Measurements from ENCODE around the gene ZNF428. TPM values are rescaled to one million over a fixed set of nuclear protein-coding genes. Genes with fewer than 3 reads are reported as not detected.
A peak's percentile ranks its signal among the peaks of the same experiment; 100 is the strongest.
"Not testable (repeated sequence)": the region's sequence is repeated elsewhere in the genome, so short reads cannot be mapped to it uniquely, and the experiment has no call there.

The ZNF428 gene
- polyA plus RNA-seq, 4 donors = 16.8 to 43.2 (median 25.3) TPM

DNA sequence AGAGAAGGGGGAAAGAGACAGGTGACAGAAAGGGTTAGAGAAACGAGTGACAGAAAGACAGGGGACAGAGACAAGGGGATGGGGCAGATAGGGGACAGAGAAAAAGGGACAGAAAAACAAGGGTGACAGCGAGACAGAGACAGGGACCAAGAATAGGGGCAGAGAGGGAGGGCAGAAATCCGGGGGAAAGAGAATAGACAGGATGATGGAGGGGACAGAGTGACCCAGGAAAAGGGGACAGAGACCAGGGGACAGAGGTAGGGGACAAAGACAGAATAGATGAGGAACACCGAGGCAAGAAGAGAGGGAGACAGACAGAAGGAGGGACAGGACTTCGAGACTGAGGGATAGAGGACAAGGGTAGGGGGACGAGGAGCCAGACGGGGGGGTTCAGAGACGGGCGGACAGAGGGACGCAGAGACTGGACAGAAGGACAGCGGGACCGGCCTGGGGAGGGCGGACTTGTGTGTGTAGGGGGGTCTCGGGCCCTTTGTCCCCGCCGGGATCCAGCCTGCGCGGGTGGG, 19.6 kb upstream of the ZNF428 start:
- Histone ChIP-seq H3K4me3 (ENCODE audit: low read depth in 1 of 3, low read length in 3 of 3) (peak overlapping the region; percentile 21 to 65 (median 33)), H3K36me3 (ENCODE audit: control insufficient read depth in 3 of 3, insufficient read depth in 2 of 3, low read depth in 1 of 3, low read length in 3 of 3) (no peaks in the 10 kb centered on the region), H3K4me1 (ENCODE audit: control insufficient read depth in 3 of 3, insufficient read depth in 2 of 3, low read depth in 1 of 3, low read length in 2 of 3) (peaks cover 0 to 15% (median 0%) of the 10 kb centered on the region in 3 donors), H3K27me3 (ENCODE audit: control insufficient read depth in 3 of 3, insufficient read depth in 3 of 3, low read length in 3 of 3) (peaks cover 0 to 28% (median 8%) of the 10 kb centered on the region in 3 donors), H3K27ac (ENCODE audit: low read depth in 1 of 3, low read length in 2 of 3) (no peak overlapping the region), H3K9me3 (ENCODE audit: control insufficient read depth in 2 of 2, insufficient read depth in 1 of 2, low read depth in 1 of 2, low read length in 1 of 2) (no peaks in the 10 kb centered on the region)
- DNase-seq (no peak), FAIRE-seq (no peak)
- WGBS, 3 donors = 9 to 14% (median 11%) methylated on average over 10 to 18 of the region's 18 CpGs

DNA sequence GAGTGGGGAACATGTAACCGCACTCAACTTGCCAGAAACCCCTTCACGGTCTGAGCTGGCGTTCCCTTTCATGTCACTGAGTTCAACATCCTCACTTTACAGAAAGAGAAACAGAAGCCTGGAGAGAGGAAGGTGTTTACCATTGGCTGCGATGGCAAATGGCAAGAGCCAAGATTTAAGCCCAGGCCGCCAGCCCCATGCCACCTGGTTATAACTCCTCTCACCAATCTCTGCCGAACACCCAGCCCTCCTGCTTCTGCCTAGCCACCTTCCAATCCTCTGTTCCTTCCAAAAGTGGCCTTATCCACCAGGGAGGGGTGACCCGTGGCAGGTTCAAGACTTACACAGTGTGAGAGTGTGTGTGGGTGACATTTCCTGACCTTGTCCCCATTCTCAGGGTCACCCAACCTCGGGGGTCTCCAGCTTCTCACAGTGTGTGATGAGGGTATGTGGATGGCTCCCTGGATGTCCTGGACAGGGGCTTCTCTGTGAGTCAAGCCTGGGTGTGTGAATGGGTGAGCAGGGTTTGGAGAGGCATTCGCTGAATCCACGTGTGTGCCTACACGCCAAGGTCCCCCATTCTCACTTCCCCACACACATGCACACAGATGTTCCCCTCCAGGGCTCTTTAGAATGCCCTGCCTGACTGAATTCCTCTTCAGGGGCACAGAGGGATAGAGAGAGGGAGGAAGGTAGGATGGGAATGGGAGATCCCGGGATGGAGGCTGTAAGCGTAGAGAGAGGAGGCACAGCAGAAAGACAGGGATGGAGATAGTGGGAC, 19.0 kb upstream of the ZNF428 start:
- Histone ChIP-seq H3K4me3 (ENCODE audit: low read depth in 1 of 3, low read length in 3 of 3) (peak overlapping the region in 1 of 3 donors; percentile 21), H3K36me3 (ENCODE audit: control insufficient read depth in 3 of 3, insufficient read depth in 2 of 3, low read depth in 1 of 3, low read length in 3 of 3) (no peaks in the 10 kb centered on the region), H3K27ac (ENCODE audit: low read depth in 1 of 3, low read length in 2 of 3) (no peak overlapping the region), H3K9me3 (ENCODE audit: control insufficient read depth in 2 of 2, insufficient read depth in 1 of 2, low read depth in 1 of 2, low read length in 1 of 2) (no peaks in the 10 kb centered on the region), H3K27me3 (ENCODE audit: control insufficient read depth in 3 of 3, insufficient read depth in 3 of 3, low read length in 3 of 3) (peaks cover 0 to 28% (median 8%) of the 10 kb centered on the region in 3 donors), H3K4me1 (ENCODE audit: control insufficient read depth in 3 of 3, insufficient read depth in 2 of 3, low read depth in 1 of 3, low read length in 2 of 3) (peaks cover 0 to 15% (median 0%) of the 10 kb centered on the region in 3 donors)
- no peak for DNase-seq
- WGBS, 3 donors = 75 to 77% (median 77%) methylated on average over 13 of the region's 13 CpGs
- no peak for FAIRE-seq

DNA sequence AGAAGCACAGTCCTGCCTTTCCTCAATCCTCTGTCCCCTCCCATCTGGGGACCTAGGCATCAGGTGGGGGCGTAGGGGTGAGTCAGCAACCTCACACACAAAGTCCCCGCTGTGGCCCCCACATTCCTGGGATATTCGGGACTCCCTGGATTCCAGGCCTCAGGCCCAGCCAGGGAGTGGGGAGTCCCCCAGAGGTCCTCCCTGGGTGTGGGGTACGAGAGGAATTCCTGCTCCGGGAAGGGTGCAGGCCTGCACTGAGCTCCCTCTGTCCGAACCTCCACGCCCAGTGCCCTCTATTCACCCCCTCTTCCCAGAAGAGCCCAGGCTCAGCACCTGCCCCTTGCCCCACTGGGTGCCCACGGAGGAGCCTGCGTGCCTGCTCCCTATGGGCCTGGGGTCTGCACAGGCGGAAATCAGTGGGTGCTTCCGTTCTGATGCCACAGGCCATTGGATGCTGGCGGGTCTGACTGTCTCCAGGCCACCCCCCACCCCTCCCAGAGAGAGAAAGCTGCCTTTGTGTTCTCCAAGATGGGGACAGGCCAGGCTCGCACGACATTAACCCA, 16.8 kb upstream of the ZNF428 start:
- no peak overlapping the region for H3K4me3 ChIP-seq (ENCODE audit: low read depth in 1 of 3, low read length in 3 of 3)
- 74 to 81% (median 78%) methylated on average over 14 of the region's 14 CpGs for WGBS, 3 donors
- no peak overlapping the region for H3K27ac ChIP-seq (ENCODE audit: low read depth in 1 of 3, low read length in 2 of 3)
- peaks cover 0 to 22% (median 8%) of the 10 kb centered on the region in 3 donors for H3K27me3 ChIP-seq (ENCODE audit: control insufficient read depth in 3 of 3, insufficient read depth in 3 of 3, low read length in 3 of 3)
- no peaks in the 10 kb centered on the region for H3K9me3 ChIP-seq (ENCODE audit: control insufficient read depth in 2 of 2, insufficient read depth in 1 of 2, low read depth in 1 of 2, low read length in 1 of 2)
- H3K36me3 ChIP-seq (ENCODE audit: control insufficient read depth in 3 of 3, insufficient read depth in 2 of 3, low read depth in 1 of 3, low read length in 3 of 3) = no peaks in the 10 kb centered on the region
- no peak for FAIRE-seq
- peak in 1 of 2 donors; percentile 24 for DNase-seq
- peaks cover 0 to 15% (median 0%) of the 10 kb centered on the region in 3 donors for H3K4me1 ChIP-seq (ENCODE audit: control insufficient read depth in 3 of 3, insufficient read depth in 2 of 3, low read depth in 1 of 3, low read length in 2 of 3)

DNA sequence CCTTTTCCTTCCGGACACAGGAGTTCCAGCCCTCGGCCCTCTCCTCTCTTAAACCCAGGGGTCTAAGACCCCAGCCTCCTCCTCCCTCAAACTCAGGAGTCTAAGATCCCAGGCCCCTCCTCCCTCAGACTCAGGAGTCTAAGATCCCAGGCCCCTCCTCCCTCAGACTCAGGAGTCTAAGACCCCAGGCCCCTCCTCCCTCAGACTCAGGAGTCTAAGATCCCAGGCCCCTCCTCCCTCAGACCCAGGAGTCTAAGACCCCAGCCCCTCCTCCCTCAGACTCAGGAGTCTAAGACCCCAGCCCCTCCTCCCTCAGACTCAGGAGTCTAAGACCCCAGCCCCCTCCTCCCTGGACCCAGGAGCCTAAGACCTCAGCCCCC, 16.1 kb upstream of the ZNF428 start:
- DNase-seq; H3K27ac ChIP-seq (ENCODE audit: low read depth in 1 of 3, low read length in 2 of 3); FAIRE-seq; H3K9me3 ChIP-seq (ENCODE audit: control insufficient read depth in 2 of 2, insufficient read depth in 1 of 2, low read depth in 1 of 2, low read length in 1 of 2); H3K36me3 ChIP-seq (ENCODE audit: control insufficient read depth in 3 of 3, insufficient read depth in 2 of 3, low read depth in 1 of 3, low read length in 3 of 3): not testable (repeated sequence)
- Histone ChIP-seq H3K27me3 (ENCODE audit: control insufficient read depth in 3 of 3, insufficient read depth in 3 of 3, low read length in 3 of 3) (peaks cover 0 to 20% (median 8%) of the 10 kb centered on the region in 3 donors), H3K4me3 (ENCODE audit: low read depth in 1 of 3, low read length in 3 of 3) (peak overlapping the region in 1 of 3 donors; percentile 37), H3K4me1 (ENCODE audit: control insufficient read depth in 3 of 3, insufficient read depth in 2 of 3, low read depth in 1 of 3, low read length in 2 of 3) (peaks cover 0 to 15% (median 0%) of the 10 kb centered on the region in 3 donors)
- WGBS, 3 donors = 50 to 72% (median 55%) methylated on average over 2 of the region's 2 CpGs

DNA sequence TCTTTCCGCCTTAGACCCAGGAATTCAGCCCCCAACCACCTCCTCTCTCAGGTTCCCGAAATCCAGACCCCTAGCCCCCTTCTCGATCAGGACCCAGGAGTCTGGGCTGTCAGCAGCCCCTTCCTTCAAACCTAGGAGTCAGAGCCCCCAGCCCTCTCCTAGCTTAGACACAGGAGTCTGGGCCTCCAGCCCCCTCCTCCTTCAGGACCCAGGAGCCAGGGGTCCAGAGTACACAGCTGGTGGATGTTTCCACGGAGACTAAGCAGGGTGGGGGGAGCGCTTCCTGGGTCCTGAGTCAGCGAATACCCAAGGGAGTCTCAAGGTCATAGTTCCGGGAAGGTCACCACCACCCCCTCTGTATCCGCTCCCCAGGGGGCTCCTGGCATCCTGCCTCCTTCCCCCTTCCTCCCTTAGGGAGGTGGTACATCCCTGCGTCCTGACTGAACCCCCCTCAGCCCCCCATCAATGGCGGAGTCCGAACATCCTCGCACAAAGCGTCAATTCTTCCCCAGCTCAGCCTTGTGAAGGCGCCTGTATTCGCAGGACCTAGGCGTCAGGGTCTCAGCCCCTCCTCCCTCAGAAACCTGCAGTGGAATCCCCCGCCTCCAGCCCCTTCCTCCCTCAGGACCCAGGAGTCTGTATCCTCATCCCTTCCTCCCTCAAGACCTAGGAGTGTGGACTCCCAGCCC, 15.6 kb upstream of the ZNF428 start:
- H3K4me3 ChIP-seq (ENCODE audit: low read depth in 1 of 3, low read length in 3 of 3) = peak overlapping the region in 1 of 3 donors; percentile 37
- no peaks in the 10 kb centered on the region for H3K36me3 ChIP-seq (ENCODE audit: control insufficient read depth in 3 of 3, insufficient read depth in 2 of 3, low read depth in 1 of 3, low read length in 3 of 3)
- 11 to 25% (median 19%) methylated on average over 17 of the region's 17 CpGs for WGBS, 3 donors
- H3K9me3 ChIP-seq (ENCODE audit: control insufficient read depth in 2 of 2, insufficient read depth in 1 of 2, low read depth in 1 of 2, low read length in 1 of 2) = no peaks in the 10 kb centered on the region
- DNase-seq (peak in 1 of 2 donors; percentile 78), FAIRE-seq (no peak)
- H3K27ac ChIP-seq (ENCODE audit: low read depth in 1 of 3, low read length in 2 of 3) = peak overlapping the region in 1 of 3 donors; percentile 26
- peaks cover 0 to 14% (median 8%) of the 10 kb centered on the region in 3 donors for H3K27me3 ChIP-seq (ENCODE audit: control insufficient read depth in 3 of 3, insufficient read depth in 3 of 3, low read length in 3 of 3)
- peaks cover 0 to 10% (median 0%) of the 10 kb centered on the region in 3 donors for H3K4me1 ChIP-seq (ENCODE audit: control insufficient read depth in 3 of 3, insufficient read depth in 2 of 3, low read depth in 1 of 3, low read length in 2 of 3)

DNA sequence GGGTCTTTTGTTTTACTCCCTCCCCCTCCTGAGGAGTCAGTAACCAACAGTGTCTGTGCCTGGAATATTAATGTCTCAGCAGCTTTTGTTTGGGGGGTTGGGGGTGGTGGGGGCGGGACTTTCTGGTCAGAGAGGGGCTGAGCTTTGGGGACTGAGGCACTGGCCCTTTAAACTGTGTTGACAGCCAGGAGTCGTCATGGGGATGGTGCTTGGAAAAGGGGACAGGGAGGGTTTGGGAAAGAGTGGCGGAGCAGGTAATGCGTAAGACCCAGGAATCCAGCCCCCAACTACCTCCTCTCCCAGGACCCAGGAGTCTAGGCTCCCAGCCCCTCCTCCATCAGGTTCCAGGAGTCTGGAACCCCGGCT, 15.1 kb upstream of the ZNF428 start:
- FAIRE-seq (no peak), DNase-seq (no peak)
- Histone ChIP-seq H3K36me3 (ENCODE audit: control insufficient read depth in 3 of 3, insufficient read depth in 2 of 3, low read depth in 1 of 3, low read length in 3 of 3) (no peaks in the 10 kb centered on the region), H3K27ac (ENCODE audit: low read depth in 1 of 3, low read length in 2 of 3) (no peak overlapping the region), H3K9me3 (ENCODE audit: control insufficient read depth in 2 of 2, insufficient read depth in 1 of 2, low read depth in 1 of 2, low read length in 1 of 2) (no peaks in the 10 kb centered on the region), H3K4me1 (ENCODE audit: control insufficient read depth in 3 of 3, insufficient read depth in 2 of 3, low read depth in 1 of 3, low read length in 2 of 3) (peaks cover 0 to 10% (median 0%) of the 10 kb centered on the region in 3 donors), H3K27me3 (ENCODE audit: control insufficient read depth in 3 of 3, insufficient read depth in 3 of 3, low read length in 3 of 3) (peaks cover 0 to 13% (median 8%) of the 10 kb centered on the region in 3 donors), H3K4me3 (ENCODE audit: low read depth in 1 of 3, low read length in 3 of 3) (peak overlapping the region in 1 of 3 donors; percentile 37)
- WGBS, 3 donors = 37 to 58% (median 45%) methylated on average over 5 of the region's 5 CpGs

DNA sequence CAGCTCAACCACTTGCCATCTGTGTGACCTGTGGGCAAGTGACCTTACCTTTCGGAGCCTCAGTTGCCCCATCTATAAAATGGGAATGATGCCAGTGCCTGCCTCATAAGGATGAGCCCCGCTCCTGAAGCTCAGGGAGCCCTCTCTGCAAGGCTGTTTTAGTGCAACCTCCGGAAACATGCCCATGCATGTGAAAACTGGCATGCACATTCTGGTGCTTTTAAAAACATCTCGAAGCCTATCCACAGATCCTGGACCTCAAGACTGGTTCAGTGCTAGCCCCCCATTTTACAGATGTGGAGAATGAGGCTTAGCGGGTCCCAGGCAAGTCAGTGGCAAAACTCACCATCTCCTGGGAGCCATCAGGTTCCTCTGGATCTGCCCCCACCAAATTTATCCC, 14.6 kb upstream of the ZNF428 start:
- H3K36me3 ChIP-seq (ENCODE audit: control insufficient read depth in 3 of 3, insufficient read depth in 2 of 3, low read depth in 1 of 3, low read length in 3 of 3) = no peaks in the 10 kb centered on the region
- no peak overlapping the region for H3K27ac ChIP-seq (ENCODE audit: low read depth in 1 of 3, low read length in 2 of 3)
- FAIRE-seq (no peak), DNase-seq (no peak)
- 82 to 93% (median 85%) methylated on average over 5 of the region's 5 CpGs for WGBS, 3 donors
- H3K9me3 ChIP-seq (ENCODE audit: control insufficient read depth in 2 of 2, insufficient read depth in 1 of 2, low read depth in 1 of 2, low read length in 1 of 2) = no peaks in the 10 kb centered on the region
- H3K4me3 ChIP-seq (ENCODE audit: low read depth in 1 of 3, low read length in 3 of 3) = no peak overlapping the region
- peaks cover 0 to 10% (median 0%) of the 10 kb centered on the region in 3 donors for H3K4me1 ChIP-seq (ENCODE audit: control insufficient read depth in 3 of 3, insufficient read depth in 2 of 3, low read depth in 1 of 3, low read length in 2 of 3)
- H3K27me3 ChIP-seq (ENCODE audit: control insufficient read depth in 3 of 3, insufficient read depth in 3 of 3, low read length in 3 of 3) = peaks cover 0 to 11% (median 8%) of the 10 kb centered on the region in 3 donors

DNA sequence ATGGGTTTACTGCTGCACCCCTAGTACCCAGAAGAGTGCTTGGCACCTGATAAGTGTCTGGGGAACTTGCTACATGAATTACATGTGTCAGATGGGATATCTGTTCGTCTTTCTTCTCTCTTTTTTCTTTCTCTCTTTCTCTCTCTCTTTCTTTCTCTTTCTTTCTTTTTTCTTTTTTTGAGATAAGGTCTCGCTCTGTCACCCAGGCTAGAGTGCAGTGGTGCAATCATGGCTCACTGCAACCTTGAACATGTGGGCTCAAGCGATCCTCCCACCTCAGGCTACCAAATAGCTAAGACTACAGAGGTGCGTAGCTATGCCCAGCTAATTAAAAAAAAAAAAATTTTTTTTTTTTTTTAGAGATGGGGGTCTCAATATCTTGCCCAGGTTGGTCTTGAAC, 14.1 kb upstream of the ZNF428 start:
- H3K4me3 ChIP-seq (ENCODE audit: low read depth in 1 of 3, low read length in 3 of 3) = no peak overlapping the region
- peaks cover 0 to 5% (median 3%) of the 10 kb centered on the region in 3 donors for H3K27me3 ChIP-seq (ENCODE audit: control insufficient read depth in 3 of 3, insufficient read depth in 3 of 3, low read length in 3 of 3)
- no peaks in the 10 kb centered on the region for H3K36me3 ChIP-seq (ENCODE audit: control insufficient read depth in 3 of 3, insufficient read depth in 2 of 3, low read depth in 1 of 3, low read length in 3 of 3)
- 87 to 91% (median 90%) methylated on average over 4 of the region's 4 CpGs for WGBS, 3 donors
- DNase-seq = no peak
- no peak overlapping the region for H3K27ac ChIP-seq (ENCODE audit: low read depth in 1 of 3, low read length in 2 of 3)
- peaks cover 0 to 10% (median 0%) of the 10 kb centered on the region in 3 donors for H3K4me1 ChIP-seq (ENCODE audit: control insufficient read depth in 3 of 3, insufficient read depth in 2 of 3, low read depth in 1 of 3, low read length in 2 of 3)
- no peaks in the 10 kb centered on the region for H3K9me3 ChIP-seq (ENCODE audit: control insufficient read depth in 2 of 2, insufficient read depth in 1 of 2, low read depth in 1 of 2, low read length in 1 of 2)
- FAIRE-seq = no peak

All from small intestine (tissue), 7 donors.